ENCODE results near the gene SELENOM.

DNA sequence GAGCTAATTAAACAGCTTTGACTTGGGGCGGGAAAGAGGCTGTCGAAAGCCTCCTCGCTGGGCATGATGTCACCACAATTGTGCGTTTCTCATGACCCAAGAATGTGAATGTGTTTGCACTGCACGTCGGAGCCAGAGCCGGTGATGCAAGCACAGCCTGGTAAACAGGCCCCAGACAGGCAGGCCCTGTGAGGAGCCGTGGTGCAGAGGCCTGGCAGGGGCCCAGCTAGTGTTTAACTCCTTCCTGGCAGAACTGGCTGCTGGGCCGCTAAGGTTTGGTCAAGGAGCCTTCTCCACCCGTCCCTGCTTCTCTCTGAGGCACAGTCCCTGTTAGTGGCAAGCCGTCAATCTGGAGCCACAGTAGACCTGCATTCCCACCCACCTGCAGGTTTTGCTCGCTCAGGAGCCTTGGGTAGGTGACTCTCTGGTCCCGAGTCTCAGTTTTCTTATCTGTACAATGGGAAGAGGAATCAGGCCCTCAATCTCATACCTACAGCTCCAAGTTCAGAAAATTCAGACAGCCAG is 51.7 kb downstream of the SELENOM start:
- TF ChIP-seq CTCF (IDR thresholded peaks at IDR 0.05): no peak
- TF ChIP-seq EP300 (IDR thresholded peaks at IDR 0.05): peak; percentile 60
- no peak for TF ChIP-seq POLR2A (IDR thresholded peaks at IDR 0.05)
- peak; percentile 30 to 85 (median 80) for TF ChIP-seq POLR2AphosphoS5 (IDR thresholded peaks at IDR 0.05)
